Spleen (tissue), 7 donors: ENCODE data around the gene GRHL3.

Experiments
- CTCF ChIP-seq, 11 experiments: fragments of 200-600 bp in 7 of 11; fragments of 450-650 bp in 4 of 11; sonication (generic) in 4 of 11; IDR thresholded peaks in 8 of 11; conservative IDR thresholded peaks in 3 of 11; 1 replicate in 7 of 11; 2 replicates in 4 of 11; pipeline versions ENCODE4 v1.4.0 to v1.8.0; 2016 to 2021; ENCODE audit warnings: antibody characterized with exemption in 11 of 11, inconsistent platforms in 4 of 11, mild to moderate bottlenecking in 1 of 11
- POLR2A ChIP-seq, 3 donors: fragments of 450-650 bp; IDR thresholded peaks; one replicate each; pipeline ENCODE4 v1.5.1; 2017; ENCODE audit warnings: antibody characterized with exemption in 3 of 3, mild to moderate bottlenecking in 1 of 3
- donor health status: DM: no; HTN: no; CAD: no; lungs with moderate emphysema.
- donor health status: DM: no; HTN: no; CAD: no.
- donor health status: DM: no; HTN: no; CAD: no.

- TF ChIP-seq CTCF (IDR thresholded peaks at IDR 0.05 in 8 of 11, conservative IDR thresholded peaks at IDR 0.05 in 3 of 11) (no peak), POLR2A (IDR thresholded peaks at IDR 0.05) (no peak)
Measured at GRCh38 chr1:24364605-24364974, 45.4 kb downstream of the GRHL3 start.
